ENCODE results near the gene UNC45B. TPM values are rescaled to one million over a fixed set of nuclear protein-coding genes. Genes with fewer than 3 reads are reported as not detected.

UNC45B gene
- total and polyA plus RNA-seq, 2 of the 13 experiments (the other 11 are each of a cell fraction or from before 2014, with no cell fraction given), result 0.01 TPM; not detected in 1

DNA sequence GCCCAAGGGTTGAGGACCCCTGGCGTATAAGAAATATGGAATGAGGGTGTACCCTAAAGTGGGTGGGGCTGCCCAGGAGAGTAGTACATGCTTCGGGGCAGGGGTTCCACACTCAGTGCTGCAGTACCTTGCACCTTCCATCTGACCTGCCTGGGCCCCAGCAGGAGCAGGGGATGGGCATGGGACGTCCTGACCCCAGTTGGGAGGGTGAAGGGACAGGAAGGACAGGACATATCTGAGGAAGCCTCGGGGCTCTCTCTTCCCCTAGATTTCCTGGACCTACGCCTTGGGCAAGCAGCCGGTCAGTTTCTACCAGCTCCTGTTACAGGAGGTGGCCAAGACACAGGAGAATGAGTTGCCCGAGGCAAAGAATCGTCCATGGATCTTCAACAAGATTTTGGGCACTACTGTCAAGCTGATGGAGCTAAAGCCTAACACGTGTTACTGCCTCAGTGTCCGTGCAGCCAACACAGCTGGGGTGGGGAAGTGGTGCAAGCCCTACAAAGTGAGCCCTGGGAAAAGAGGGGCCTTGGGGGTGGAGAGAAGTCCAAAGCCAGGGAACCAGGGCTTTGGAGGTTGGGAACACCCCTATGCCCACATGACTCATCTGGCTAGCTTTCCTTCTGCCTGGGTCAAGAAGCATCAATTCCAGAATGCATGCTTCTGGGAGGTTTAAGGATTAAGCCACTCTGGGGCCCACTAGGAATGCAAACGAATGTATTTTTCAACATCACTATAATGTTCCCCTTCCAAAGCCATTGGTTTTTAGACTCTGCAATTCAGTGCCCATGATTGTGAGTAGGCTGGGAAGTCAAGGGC, 18.3 kb upstream of the UNC45B start:
- ATAC-seq, result no peak
- CTCF ChIA-PET (ENCODE audit: low intra/inter-chr PET ratio, low total read pairs), result no interaction called here
- no peak overlapping the region for H3K9ac ChIP-seq (ENCODE audit: insufficient read depth, low read depth, low read length)
- intact Hi-C loops (cut with micrococcal nuclease; ENCODE audit: unreplicated experiment) (no loop called here), in situ Hi-C loops (cut with HindIII; ENCODE audit: extremely low pct_ligation_motif_present, low pct_unique_long_range_greater_than_20kb) (loop anchor here (10.0 kb wide), 1 partner anchor 705 kb away; no protein-coding TSS in a partner anchor)
- DNase-seq (ENCODE audit: low spot score), result no peak
- no peaks in the 10 kb centered on the region for H3K79me2 ChIP-seq (ENCODE audit: insufficient read depth, low read length)
- BruUV-seq (replicated peaks), result no TSS peak
- no peaks in the 10 kb centered on the region for H3K27me3 ChIP-seq (ENCODE audit: control insufficient read depth in 1 of 2, insufficient read depth in 2 of 2, low read length in 2 of 2)
- H2AFZ ChIP-seq (ENCODE audit: low read length), result no peak overlapping the region
- H3K4me2 ChIP-seq (ENCODE audit: low read depth, low read length), result no peak overlapping the region
- H3K4me1 ChIP-seq (ENCODE audit: insufficient read depth, low read length), result no peaks in the 10 kb centered on the region
- H3K36me3 ChIP-seq (replicated peaks in 1 of 2; ENCODE audit: control insufficient read depth in 1 of 2, insufficient read depth in 2 of 2, low read length in 2 of 2), result peaks cover 8 to 29% of the 10 kb centered on the region in 2 experiments
- TF ChIP-seq POLR2AphosphoS5 (IDR thresholded peaks at IDR 0.05; ENCODE audit: low read depth, low read length) (peak; percentile 16; the same call in 1 of the 2 replicates), ZNF766 (CRISPR knock-in tag; IDR thresholded peaks at IDR 0.05; ENCODE audit: borderline replicate concordance) (no peak), RBM22 (optimal IDR thresholded peaks at IDR 0.05; ENCODE audit: low read length) (peak; percentile 10), SMAD1 (CRISPR knock-in tag; IDR thresholded peaks at IDR 0.05; ENCODE audit: borderline replicate concordance, low read depth) (no peak)
- WGBS (ENCODE audit: low lambda C conversion rate), result 92% methylated on average over 9 of the region's 11 CpGs
- POLR2A ChIA-PET, result interaction anchor here (1.3 kb wide), 1 partner anchor 148 kb away, joined by 3 read pairs; no protein-coding TSS in a partner anchor
- no peaks in the 10 kb centered on the region for H4K20me1 ChIP-seq (ENCODE audit: insufficient read depth, low read length)
- H3K4me3 ChIP-seq (replicated peaks in 1 of 3; ENCODE audit: insufficient read depth in 1 of 3, low read depth in 2 of 3, low read length in 3 of 3), result no peak overlapping the region
- H3K27ac ChIP-seq (ENCODE audit: extremely low read length, insufficient read depth, low read length), result no peak overlapping the region
- no peak for FAIRE-seq
- no peaks in the 10 kb centered on the region for H3K9me3 ChIP-seq (ENCODE audit: low read length)

DNA sequence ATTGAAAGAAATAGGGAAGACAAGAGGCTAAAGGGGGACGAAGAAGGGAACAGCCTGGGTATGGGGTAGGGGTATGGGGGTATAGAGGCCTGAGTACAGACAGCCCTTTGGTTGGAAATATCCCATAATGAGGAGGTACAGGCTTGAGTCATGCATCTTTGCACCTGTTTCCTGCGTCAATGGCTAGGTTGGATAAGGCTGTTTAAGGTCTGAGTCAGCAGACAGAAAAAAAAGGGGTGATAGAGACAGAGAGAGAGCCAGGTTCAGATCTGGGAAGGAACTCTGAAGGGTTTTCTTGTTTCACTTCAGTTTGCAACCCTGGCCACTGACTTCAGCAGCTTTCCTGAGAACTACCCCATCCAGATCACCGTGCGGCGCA, 17.7 kb upstream of the UNC45B start:
- H3K4me1 ChIP-seq (ENCODE audit: insufficient read depth, low read length), result no peaks in the 10 kb centered on the region
- H2AFZ ChIP-seq (ENCODE audit: low read length), result no peak overlapping the region
- CTCF ChIA-PET (ENCODE audit: low intra/inter-chr PET ratio, low total read pairs), result no interaction called here
- no peak overlapping the region for H3K4me2 ChIP-seq (ENCODE audit: low read depth, low read length)
- BruUV-seq (replicated peaks), result no TSS peak
- H3K27me3 ChIP-seq (ENCODE audit: control insufficient read depth in 1 of 2, insufficient read depth in 2 of 2, low read length in 2 of 2), result no peaks in the 10 kb centered on the region
- no peak overlapping the region for H3K9ac ChIP-seq (ENCODE audit: insufficient read depth, low read depth, low read length)
- 93% methylated on average over 5 of the region's 5 CpGs for WGBS (ENCODE audit: low lambda C conversion rate)
- no peak overlapping the region for H3K4me3 ChIP-seq (replicated peaks in 1 of 3; ENCODE audit: insufficient read depth in 1 of 3, low read depth in 2 of 3, low read length in 3 of 3)
- H3K36me3 ChIP-seq (replicated peaks in 1 of 2; ENCODE audit: control insufficient read depth in 1 of 2, insufficient read depth in 2 of 2, low read length in 2 of 2), result peaks cover 9 to 35% of the 10 kb centered on the region in 2 experiments
- no peaks in the 10 kb centered on the region for H3K79me2 ChIP-seq (ENCODE audit: insufficient read depth, low read length)
- ATAC-seq (no peak), FAIRE-seq (no peak), DNase-seq (ENCODE audit: low spot score) (no peak)
- POLR2A ChIA-PET, result interaction anchor here (1.4 kb wide), 1 partner anchor 17 kb away, joined by 4 read pairs; the partner anchor contains the start of gene UNC45B
- intact Hi-C loops (cut with micrococcal nuclease; ENCODE audit: unreplicated experiment) (no loop called here), in situ Hi-C loops (cut with HindIII; ENCODE audit: extremely low pct_ligation_motif_present, low pct_unique_long_range_greater_than_20kb) (loop anchor here (10.0 kb wide), 1 partner anchor 705 kb away; no protein-coding TSS in a partner anchor)
- no peak overlapping the region for H3K27ac ChIP-seq (ENCODE audit: extremely low read length, insufficient read depth, low read length)
- H4K20me1 ChIP-seq (ENCODE audit: insufficient read depth, low read length), result no peaks in the 10 kb centered on the region
- H3K9me3 ChIP-seq (ENCODE audit: low read length), result no peaks in the 10 kb centered on the region
- TF ChIP-seq, protein P1, sequence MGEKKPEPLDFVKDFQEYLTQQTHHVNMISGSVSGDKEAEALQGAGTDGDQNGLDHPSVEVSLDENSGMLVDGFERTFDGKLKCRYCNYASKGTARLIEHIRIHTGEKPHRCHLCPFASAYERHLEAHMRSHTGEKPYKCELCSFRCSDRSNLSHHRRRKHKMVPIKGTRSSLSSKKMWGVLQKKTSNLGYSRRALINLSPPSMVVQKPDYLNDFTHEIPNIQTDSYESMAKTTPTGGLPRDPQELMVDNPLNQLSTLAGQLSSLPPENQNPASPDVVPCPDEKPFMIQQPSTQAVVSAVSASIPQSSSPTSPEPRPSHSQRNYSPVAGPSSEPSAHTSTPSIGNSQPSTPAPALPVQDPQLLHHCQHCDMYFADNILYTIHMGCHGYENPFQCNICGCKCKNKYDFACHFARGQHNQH (CRISPR knock-in tag; IDR thresholded peaks at IDR 0.05), result no peak
- TF ChIP-seq POLR2G (IDR thresholded peaks at IDR 0.05; ENCODE audit: low read depth, low read length), result 0 out of 2 replicates have a peak, but pooled peaks have one; percentile 17
